Liver (tissue), 9 donors: ENCODE measurements around the gene VOPP1. TPM values are rescaled to one million over a fixed set of nuclear protein-coding genes. Genes with fewer than 3 reads are reported as not detected.

Experiments used
- DNase-seq: peaks from one replicate; pipeline ENCODE4 v3.0.0-alpha.2; 2017; ENCODE audit warnings: low spot score
- H3K27ac ChIP-seq, 2 donors: one replicate each; pipeline ENCODE4 v1.7.0; 2013; ENCODE audit warnings: inconsistent platforms in 2 of 2, low read length in 2 of 2, control low read depth in 1 of 2, low read depth in 1 of 2, mild to moderate bottlenecking in 1 of 2
- H3K27me3 ChIP-seq, 4 donors: one replicate each; pipeline versions ENCODE4 v1.6.1 to v1.7.0; 2013; ENCODE audit warnings: low read length in 3 of 4, inconsistent platforms in 1 of 4, mild to moderate bottlenecking in 1 of 4, moderate library complexity in 1 of 4; ENCODE audit not compliant: control insufficient read depth in 4 of 4, insufficient read depth in 4 of 4
- H3K36me3 ChIP-seq, 4 donors: one replicate each; pipeline versions ENCODE4 v1.6.1 to v1.7.0; 2013; ENCODE audit warnings: low read length in 3 of 4, mild to moderate bottlenecking in 3 of 4, low read depth in 1 of 4, moderate library complexity in 1 of 4; ENCODE audit not compliant: control insufficient read depth in 4 of 4, insufficient read depth in 3 of 4
- H3K4me1 ChIP-seq, 4 donors: one replicate each; pipeline versions ENCODE4 v1.6.1 to v1.7.0; 2013; ENCODE audit warnings: low read length in 3 of 4, mild to moderate bottlenecking in 3 of 4, moderate library complexity in 1 of 4; ENCODE audit not compliant: control insufficient read depth in 4 of 4, insufficient read depth in 4 of 4
- H3K4me3 ChIP-seq, 3 donors: one replicate each; pipeline versions ENCODE4 v1.6.1 to v1.7.0; 2013; ENCODE audit warnings: low read length in 3 of 3, control low read depth in 1 of 3, low read depth in 1 of 3, mild to moderate bottlenecking in 1 of 3
- H3K9ac ChIP-seq, 2 donors: one replicate each; pipeline ENCODE4 v1.7.0; 2013; ENCODE audit warnings: low read length in 2 of 2, mild to moderate bottlenecking in 2 of 2, moderate library complexity in 2 of 2, control low read depth in 1 of 2, low read depth in 1 of 2
- H3K9me3 ChIP-seq, 4 donors: one replicate each; pipeline versions ENCODE4 v1.6.1 to v1.7.0; 2013; ENCODE audit warnings: low read length in 3 of 4; ENCODE audit not compliant: control insufficient read depth in 4 of 4
- EGR1 ChIP-seq, 2 donors: IDR thresholded peaks; 2 replicates each; pipeline ENCODE4 v1.6.1; 2016 to 2018; ENCODE audit warnings: antibody characterized with exemption in 2 of 2, low read depth in 2 of 2
- FOXA1 ChIP-seq: IDR thresholded peaks from 2 replicates; pipeline ENCODE4 v1.6.1; 2016; ENCODE audit warnings: antibody characterized with exemption
- FOXA2 ChIP-seq: IDR thresholded peaks from 2 replicates; pipeline ENCODE4 v1.6.1; 2016; ENCODE audit warnings: antibody characterized with exemption
- GABPA ChIP-seq, 2 donors: IDR thresholded peaks in 1 of 2; conservative IDR thresholded peaks in 1 of 2; 2 replicates each; pipeline ENCODE4 v1.6.1; 2016; ENCODE audit warnings: antibody characterized with exemption in 2 of 2, mild to moderate bottlenecking in 1 of 2, moderate library complexity in 1 of 2
- HNF4G ChIP-seq: IDR thresholded peaks from 2 replicates; pipeline ENCODE4 v1.6.1; 2016; ENCODE audit warnings: antibody characterized with exemption
- JUND ChIP-seq, 2 donors: IDR thresholded peaks; 2 replicates each; pipeline ENCODE4 v1.6.1; 2016; ENCODE audit warnings: antibody characterized with exemption in 2 of 2
- NR2F2 ChIP-seq: IDR thresholded peaks from 2 replicates; pipeline ENCODE4 v1.6.1; 2016; ENCODE audit warnings: antibody characterized with exemption
- RXRA ChIP-seq, 2 donors: IDR thresholded peaks; 2 replicates each; pipeline ENCODE4 v1.6.1; 2017 to 2018; ENCODE audit warnings: antibody characterized with exemption in 2 of 2, mild to moderate bottlenecking in 1 of 2
- TAF1 ChIP-seq: conservative IDR thresholded peaks from 2 replicates; pipeline ENCODE4 v1.6.1; 2016; ENCODE audit warnings: antibody characterized with exemption, mild to moderate bottlenecking
- YY1 ChIP-seq: IDR thresholded peaks from 2 replicates; pipeline ENCODE4 v1.6.1; 2016; ENCODE audit warnings: antibody characterized with exemption, mild to moderate bottlenecking
- WGBS: extraction: QIAGEN DNeasy Blood & Tissue Kit; methylation state at CpG from one replicate; pipeline ENCODE4 v1.1.7; 2013; 5-methylcytosine and 5-hydroxymethylcytosine counted together
- polyA plus RNA-seq, 2 donors: library from polyadenylated mRNA; stranded (reverse) in 1 of 2; unstranded in 1 of 2; fragments of 200-250 nt in 1 of 2; fragments of >200 nt in 1 of 2; fragmentation: Nextera tagmentation in 1 of 2; extraction: Ambion mirVana in 1 of 2; gene quantifications; one replicate each; pipeline versions ENCODE4 v1.2.1 to v1.2.3, GENCODE V29; 2013 to 2015
- total RNA-seq, 2 donors: library from RNA; depleted of rRNA; stranded (reverse); fragments of >200 nt; gene quantifications; one replicate each; pipeline ENCODE4 v1.2.3, GENCODE V29; 2014
- TF ChIP-seq, protein P1 (sequence below): IDR thresholded peaks from 2 replicates; pipeline ENCODE4 v1.6.1; 2016; ENCODE audit warnings: antibody characterized with exemption
- TF ChIP-seq, protein P2 (sequence below): IDR thresholded peaks from 2 replicates; pipeline ENCODE4 v1.6.1; 2016; ENCODE audit warnings: antibody characterized with exemption
- TF ChIP-seq, protein P3 (sequence below): IDR thresholded peaks from 2 replicates; pipeline ENCODE4 v1.6.1; 2016; ENCODE audit warnings: antibody characterized with exemption
- TF ChIP-seq, protein P4 (sequence below): fragments of 150-350 bp; IDR thresholded peaks from 2 replicates; pipeline ENCODE4 v1.5.1; 2017; ENCODE audit warnings: improper control_type of control experiment, low read depth, low read length; ENCODE audit not compliant: missing input control
- donor health status: healthy.
- donor health status: healthy.
- donor health status: healthy.
- donor health status: healthy.
- donor health status: healthy.

Gene VOPP1
- total and polyA plus RNA-seq, 4 donors = 11.5 to 23.8 (median 21.7) TPM

DNA sequence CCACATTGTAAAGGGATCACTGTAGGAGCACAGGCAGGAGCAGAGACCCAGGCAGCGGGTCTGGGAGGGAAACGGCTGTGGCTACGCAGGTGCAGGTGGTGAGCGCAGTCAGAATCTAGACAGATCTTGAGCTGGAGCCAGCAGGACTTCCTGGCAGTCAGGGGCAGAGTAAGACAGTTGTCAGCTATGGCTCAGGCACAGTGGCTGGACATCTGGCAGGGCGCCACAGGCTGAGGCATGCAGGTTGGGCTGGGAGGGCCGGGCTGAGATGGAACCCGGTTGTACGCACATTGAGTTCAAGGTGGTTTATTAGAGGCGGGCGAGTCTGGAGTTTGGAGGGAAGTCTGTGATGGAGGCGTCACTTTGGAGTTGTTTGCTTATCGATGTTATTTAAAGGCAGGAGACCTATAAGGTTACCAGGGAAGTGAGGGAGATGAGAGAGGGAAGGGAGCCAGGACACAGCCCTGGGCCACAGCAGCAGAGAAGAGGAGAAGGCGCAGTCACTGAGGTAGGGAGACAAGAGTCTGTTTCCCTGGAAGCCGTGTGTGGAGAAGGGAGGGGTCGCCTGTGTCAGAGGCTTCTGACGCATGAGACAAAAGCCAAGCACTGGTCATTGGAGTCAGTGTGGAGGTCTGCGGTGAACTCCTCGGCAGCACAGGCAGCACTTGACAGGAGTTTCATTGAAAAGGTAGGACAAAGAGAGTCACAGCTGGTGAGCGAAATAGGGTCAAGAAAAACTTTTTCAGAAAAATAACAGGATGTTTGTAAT is 133.4 kb downstream of the VOPP1 start:
- Histone ChIP-seq H3K27me3 (no peaks in the 10 kb centered on the region), H3K4me1 (no peaks in the 10 kb centered on the region), H3K27ac (no peak overlapping the region), H3K9ac (no peak overlapping the region), H3K36me3 (no peaks in the 10 kb centered on the region), H3K4me3 (no peak overlapping the region), H3K9me3 (no peaks in the 10 kb centered on the region)
- no peak for DNase-seq
- TF ChIP-seq HNF4G (no peak), EGR1 (IDR thresholded peaks at IDR 0.05; ENCODE audit: low read depth in 2 of 2) (no peak)
- 75% methylated on average over 19 of the region's 19 CpGs for WGBS

DNA sequence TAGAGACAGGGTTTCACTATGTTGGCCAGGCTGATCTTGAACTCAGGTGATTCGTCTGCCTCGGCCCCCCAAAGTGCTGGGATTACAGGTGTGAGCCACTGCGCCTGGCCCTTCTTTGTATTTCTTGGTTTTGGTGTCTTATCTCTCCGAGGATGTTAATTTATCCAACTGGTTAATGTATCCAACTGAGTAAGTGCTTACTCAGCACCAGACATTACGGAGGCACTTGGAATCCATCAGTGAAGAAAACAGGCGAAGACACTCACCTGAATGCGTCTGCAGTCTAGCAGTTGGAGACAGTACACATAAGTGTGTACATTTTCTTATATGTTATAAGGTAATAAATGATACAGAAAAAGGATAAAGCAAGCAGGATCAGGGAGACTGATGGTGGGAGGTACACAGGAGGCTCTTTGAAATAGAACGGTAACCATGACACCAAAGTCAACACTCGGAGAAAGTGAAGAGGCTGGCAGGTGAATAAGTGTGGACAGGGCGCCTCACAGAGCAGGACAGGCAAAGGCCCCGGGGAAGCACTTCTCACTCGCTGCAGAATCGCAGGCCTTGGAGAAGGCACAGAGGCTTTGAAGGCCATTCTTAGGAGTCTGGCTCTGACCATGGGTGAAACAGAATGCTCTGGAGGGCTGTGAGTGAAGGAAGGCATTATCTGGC is 134.1 kb downstream of the VOPP1 start:
- H3K9me3 ChIP-seq = no peaks in the 10 kb centered on the region
- 93% methylated on average over 13 of the region's 13 CpGs for WGBS
- H3K9ac ChIP-seq = no peak overlapping the region
- no peak overlapping the region for H3K27ac ChIP-seq
- H3K27me3 ChIP-seq = no peaks in the 10 kb centered on the region
- H3K36me3 ChIP-seq = no peaks in the 10 kb centered on the region
- no peak for DNase-seq
- no peak overlapping the region for H3K4me3 ChIP-seq
- H3K4me1 ChIP-seq = no peaks in the 10 kb centered on the region
- TF ChIP-seq FOXA2 (no peak), HNF4G (no peak), TAF1 (no peak), EGR1 (IDR thresholded peaks at IDR 0.05; ENCODE audit: low read depth in 2 of 2) (no peak), GABPA (IDR thresholded peaks at IDR 0.05 in 1 of 2, conservative IDR thresholded peaks at IDR 0.05 in 1 of 2) (no peak), RXRA (IDR thresholded peaks at IDR 0.05) (no peak), JUND (IDR thresholded peaks at IDR 0.05) (no peak), NR2F2 (no peak)
- TF ChIP-seq, protein P1, sequence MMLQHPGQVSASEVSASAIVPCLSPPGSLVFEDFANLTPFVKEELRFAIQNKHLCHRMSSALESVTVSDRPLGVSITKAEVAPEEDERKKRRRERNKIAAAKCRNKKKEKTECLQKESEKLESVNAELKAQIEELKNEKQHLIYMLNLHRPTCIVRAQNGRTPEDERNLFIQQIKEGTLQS = no peak
- TF ChIP-seq, protein P2, sequence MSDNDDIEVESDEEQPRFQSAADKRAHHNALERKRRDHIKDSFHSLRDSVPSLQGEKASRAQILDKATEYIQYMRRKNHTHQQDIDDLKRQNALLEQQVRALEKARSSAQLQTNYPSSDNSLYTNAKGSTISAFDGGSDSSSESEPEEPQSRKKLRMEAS = no peak
- TF ChIP-seq, protein P3, sequence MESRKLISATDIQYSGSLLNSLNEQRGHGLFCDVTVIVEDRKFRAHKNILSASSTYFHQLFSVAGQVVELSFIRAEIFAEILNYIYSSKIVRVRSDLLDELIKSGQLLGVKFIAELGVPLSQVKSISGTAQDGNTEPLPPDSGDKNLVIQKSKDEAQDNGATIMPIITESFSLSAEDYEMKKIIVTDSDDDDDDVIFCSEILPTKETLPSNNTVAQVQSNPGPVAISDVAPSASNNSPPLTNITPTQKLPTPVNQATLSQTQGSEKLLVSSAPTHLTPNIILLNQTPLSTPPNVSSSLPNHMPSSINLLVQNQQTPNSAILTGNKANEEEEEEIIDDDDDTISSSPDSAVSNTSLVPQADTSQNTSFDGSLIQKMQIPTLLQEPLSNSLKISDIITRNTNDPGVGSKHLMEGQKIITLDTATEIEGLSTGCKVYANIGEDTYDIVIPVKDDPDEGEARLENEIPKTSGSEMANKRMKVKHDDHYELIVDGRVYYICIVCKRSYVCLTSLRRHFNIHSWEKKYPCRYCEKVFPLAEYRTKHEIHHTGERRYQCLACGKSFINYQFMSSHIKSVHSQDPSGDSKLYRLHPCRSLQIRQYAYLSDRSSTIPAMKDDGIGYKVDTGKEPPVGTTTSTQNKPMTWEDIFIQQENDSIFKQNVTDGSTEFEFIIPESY = no peak
- TF ChIP-seq, protein P4, sequence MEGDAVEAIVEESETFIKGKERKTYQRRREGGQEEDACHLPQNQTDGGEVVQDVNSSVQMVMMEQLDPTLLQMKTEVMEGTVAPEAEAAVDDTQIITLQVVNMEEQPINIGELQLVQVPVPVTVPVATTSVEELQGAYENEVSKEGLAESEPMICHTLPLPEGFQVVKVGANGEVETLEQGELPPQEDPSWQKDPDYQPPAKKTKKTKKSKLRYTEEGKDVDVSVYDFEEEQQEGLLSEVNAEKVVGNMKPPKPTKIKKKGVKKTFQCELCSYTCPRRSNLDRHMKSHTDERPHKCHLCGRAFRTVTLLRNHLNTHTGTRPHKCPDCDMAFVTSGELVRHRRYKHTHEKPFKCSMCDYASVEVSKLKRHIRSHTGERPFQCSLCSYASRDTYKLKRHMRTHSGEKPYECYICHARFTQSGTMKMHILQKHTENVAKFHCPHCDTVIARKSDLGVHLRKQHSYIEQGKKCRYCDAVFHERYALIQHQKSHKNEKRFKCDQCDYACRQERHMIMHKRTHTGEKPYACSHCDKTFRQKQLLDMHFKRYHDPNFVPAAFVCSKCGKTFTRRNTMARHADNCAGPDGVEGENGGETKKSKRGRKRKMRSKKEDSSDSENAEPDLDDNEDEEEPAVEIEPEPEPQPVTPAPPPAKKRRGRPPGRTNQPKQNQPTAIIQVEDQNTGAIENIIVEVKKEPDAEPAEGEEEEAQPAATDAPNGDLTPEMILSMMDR = no peak

DNA sequence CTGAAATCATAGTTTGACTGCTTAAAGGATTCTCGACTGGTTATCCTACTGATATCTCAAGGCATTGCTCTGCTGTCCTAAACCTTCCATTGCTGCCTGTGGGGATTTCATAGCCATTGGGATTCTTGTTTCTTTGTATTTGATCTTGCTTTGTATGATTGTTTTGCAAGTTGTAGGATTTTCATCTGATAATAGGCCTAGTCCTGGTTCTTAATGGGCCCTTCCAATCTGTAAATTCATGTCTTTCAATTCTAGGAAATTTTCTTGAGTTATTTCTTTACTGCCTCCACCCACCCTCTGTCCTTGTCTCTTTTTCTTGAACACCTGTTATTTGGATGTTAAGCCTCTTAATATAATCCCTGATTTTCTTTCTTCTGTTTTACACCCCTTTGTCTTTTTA is 134.9 kb downstream of the VOPP1 start:
- 95% methylated on average over 1 of the region's 1 CpG for WGBS
- TF ChIP-seq YY1 = no peak
- TF ChIP-seq, protein P4 = no peak
- TF ChIP-seq FOXA1 = no peak

More for the DNA sequence above, 134.9 kb downstream of the VOPP1 start:
- Histone ChIP-seq H3K4me3 (no peak overlapping the region), H3K4me1 (no peaks in the 10 kb centered on the region), H3K9me3 (no peaks in the 10 kb centered on the region), H3K27me3 (no peaks in the 10 kb centered on the region), H3K36me3 (no peaks in the 10 kb centered on the region), H3K9ac (no peak overlapping the region), H3K27ac (no peak overlapping the region)
- DNase-seq = no peak
